ENCODE measurements around the gene SRGN.

- TF ChIP-seq CTCF (IDR thresholded peaks at IDR 0.05) (no peak), EZH2phosphoT487 (IDR thresholded peaks at IDR 0.05) (no peak), EZH2 (IDR thresholded peaks at IDR 0.05) (no peak)
Observed at GRCh38 chr10:69086001-69086509, 1.8 kb upstream of the SRGN start.

All from neural progenitor cell (in vitro differentiated cells).